NCI-H510A treated with DMSO at 0.1 percent for 48 hours (cell line): Measurements from ENCODE around the gene CNNM2.

Experiments
- DNase-seq: peaks from one replicate; lab custom pipeline; 2025; lab: John Stamatoyannopoulos, UW

CNNM2 gene

DNA sequence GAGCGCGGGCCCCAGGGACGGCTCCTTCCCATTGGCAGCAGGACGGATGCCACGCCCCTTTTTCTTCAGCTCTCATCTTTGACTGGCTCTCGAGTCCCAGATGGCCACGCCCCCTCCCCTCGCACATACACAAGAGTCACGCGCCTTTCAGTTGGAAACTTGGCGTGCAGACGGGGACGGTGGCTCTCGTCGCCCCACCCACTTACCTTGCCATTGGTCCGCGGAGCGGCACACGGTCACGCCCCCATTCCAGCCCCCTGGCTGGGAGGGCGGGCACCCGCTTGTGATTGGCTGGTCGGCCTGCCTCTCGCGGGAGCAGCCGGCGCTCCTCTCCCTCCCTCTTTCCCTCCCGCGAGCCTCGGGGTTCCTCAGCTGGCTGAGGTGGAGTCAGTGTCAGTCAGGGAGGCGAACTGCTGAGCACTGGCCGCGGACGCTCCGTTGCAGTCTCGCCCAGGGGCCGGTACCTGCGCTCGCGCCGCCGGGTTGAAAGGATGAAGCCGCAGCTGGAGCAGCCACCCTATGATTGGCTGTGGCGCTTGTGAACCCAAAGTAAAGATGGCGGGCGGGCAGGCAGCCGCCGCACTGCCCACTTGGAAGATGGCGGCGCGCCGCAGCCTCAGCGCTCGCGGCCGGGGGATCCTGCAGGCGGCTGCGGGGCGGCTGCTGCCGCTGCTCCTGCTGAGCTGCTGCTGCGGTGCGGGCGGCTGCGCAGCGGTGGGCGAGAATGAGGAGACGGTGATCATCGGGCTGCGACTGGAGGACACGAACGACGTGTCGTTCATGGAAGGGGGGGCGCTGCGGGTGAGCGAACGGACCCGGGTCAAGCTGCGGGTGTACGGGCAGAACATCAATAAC is at the start of gene CNNM2:
CNNM2 (plus strand) TSS at position 333 of the 855 bp plus-strand sequence; CDS start at position 520, 187 bp downstream.
- peak; percentile 99 for DNase-seq

GRCh38 chr10:102868911-102869257 is 49.2 kb upstream of the CNNM2 start:
- DNase-seq = peak; percentile 53

- DNase-seq = peak; percentile 53
Measured at GRCh38 chr10:102869258-102870198, 48.6 kb upstream of the CNNM2 start, which contains the start of gene AS3MT. Gene AS3MT (plus strand): TSS chr10:102869470. CDS start chr10:102869593, 123 bp downstream.

DNA sequence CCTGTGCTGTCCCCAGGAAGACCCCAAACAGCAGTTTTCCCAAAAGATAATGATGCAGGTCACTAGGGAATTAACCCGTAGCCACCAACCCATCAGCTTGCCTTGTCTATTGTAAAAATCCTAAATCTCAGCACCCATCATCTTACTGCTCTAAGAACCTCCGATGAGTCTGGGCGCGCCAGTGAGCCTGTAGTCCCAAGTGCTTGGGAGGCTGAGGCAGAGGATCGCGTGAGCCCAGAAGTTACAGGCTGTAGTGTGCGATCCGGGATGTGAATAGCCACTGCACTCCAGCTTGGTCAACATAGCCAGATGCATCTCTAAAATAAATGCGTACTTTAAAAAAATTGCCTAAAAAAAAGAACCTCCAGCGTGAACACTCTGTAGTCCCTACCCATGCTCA is 47.9 kb upstream of the CNNM2 start:
- DNase-seq = no peak

GRCh38 chr10:102872163-102872562 is 45.9 kb upstream of the CNNM2 start:
- DNase-seq = no peak

GRCh38 chr10:102876747-102877153 is 41.3 kb upstream of the CNNM2 start:
- no peak for DNase-seq

DNA sequence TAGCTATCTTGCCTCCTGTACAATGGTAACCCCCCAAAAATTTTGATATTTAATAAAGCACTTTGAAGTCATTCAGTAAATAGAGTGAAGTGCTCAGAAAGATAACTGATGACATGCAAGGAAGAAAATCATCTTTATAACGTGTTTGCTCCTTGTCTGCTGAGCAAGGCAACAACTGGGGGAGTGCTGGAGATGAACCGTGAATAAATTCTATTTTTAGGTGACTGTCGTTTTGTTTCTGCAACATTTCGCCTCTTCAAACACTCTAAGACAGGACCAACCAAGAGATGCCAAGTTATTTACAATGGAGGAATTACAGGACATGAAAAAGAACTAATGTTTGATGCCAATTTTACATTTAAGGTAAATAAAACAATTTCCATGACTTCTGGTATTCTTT is 39.5 kb upstream of the CNNM2 start:
- DNase-seq = no peak

DNA sequence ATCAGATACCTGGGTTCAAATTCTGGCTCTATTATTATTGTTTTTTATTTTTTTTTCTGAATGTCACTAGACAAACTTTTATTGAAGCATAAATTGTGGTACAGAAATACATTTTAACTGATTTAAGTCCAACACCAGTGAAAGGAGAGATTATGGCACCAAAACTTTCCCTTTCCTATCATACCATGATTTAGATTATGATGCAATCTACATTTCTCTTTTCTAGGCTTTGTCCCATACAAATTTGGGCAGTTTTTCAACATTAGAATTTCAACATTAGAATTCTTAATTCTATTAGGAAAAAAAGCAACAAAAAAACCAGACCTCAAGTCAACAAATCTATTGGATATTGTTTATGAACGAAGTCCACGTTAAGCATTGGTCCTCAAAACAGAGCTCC is 37.8 kb upstream of the CNNM2 start:
- DNase-seq = no peak

GRCh38 chr10:102888048-102888447 is 30.0 kb upstream of the CNNM2 start:
- no peak for DNase-seq

- no peak for DNase-seq
Measured at GRCh38 chr10:102894466-102895213, 23.5 kb upstream of the CNNM2 start.

DNA sequence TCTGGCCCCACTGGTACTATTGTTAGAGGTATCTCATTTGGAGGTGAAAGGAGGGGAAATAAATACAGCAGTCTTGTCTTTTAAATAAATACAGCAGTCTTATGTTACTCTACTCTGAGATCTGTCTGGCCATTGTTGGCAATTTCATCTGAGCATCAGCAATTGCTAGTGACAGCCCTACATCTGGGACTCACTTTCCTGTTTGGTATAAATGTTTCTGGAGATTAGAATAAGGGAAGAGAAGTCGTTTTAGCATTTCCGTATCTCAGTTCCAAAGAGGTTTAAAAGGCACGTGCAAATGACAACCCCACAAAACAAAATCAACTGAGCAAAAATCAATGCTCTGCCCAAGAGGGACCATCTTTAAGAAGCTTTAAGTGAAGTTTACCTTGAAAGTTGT is 18.1 kb upstream of the CNNM2 start:
- no peak for DNase-seq

DNA sequence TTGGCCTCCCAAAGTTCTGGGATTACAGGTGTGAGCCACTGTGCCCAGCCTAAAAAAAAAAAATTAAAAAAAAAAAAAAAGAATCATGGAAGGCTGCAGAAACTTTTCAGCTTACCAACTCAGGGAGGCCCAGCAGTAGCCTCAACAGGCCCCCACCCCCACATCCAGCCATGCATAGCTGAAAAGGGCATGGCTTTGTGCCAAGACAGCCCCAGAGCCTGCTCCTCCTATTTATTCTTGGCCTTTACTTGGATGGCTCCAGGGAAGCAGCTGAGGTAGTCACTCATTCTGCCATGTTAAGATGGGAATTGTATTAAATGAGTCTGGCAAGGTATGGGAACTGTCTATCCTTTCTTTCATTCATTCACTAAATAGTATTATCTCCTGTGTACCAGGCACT is 13.7 kb upstream of the CNNM2 start:
- DNase-seq = no peak

- peak; percentile 44 for DNase-seq
Measured at GRCh38 chr10:102906507-102906906, 11.6 kb upstream of the CNNM2 start.

GRCh38 chr10:102914781-102915180 is 3.3 kb upstream of the CNNM2 start:
- no peak for DNase-seq

DNA sequence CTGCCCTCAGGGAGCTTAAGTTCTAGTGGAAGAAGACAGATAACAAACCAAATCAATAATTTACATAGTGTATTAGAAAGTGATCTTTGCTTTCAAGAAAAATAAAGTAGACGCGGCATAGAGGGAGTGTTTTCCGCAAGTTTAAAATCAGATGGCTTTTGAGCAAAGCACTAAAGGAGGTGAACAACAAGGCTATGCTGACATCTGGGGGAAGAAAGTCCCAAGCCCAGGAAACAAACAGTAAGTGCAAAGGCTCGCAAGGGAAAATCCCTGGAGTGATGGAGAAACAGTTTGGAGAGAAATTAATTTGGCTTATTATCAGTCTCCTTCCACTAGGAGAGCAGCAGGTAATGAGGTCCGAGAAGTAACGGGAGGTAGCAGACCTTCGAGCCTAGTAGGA is 1.9 kb upstream of the CNNM2 start:
- no peak for DNase-seq

- DNase-seq = peak; percentile 86
Measured at GRCh38 chr10:102917314-102917961, 656 bp upstream of the CNNM2 start.

- DNase-seq = no peak
Measured at GRCh38 chr10:102918817-102919245, 737 bp downstream of the CNNM2 start.

GRCh38 chr10:102919246-102919959 is 1.3 kb downstream of the CNNM2 start:
- DNase-seq = peak; percentile 20

DNA sequence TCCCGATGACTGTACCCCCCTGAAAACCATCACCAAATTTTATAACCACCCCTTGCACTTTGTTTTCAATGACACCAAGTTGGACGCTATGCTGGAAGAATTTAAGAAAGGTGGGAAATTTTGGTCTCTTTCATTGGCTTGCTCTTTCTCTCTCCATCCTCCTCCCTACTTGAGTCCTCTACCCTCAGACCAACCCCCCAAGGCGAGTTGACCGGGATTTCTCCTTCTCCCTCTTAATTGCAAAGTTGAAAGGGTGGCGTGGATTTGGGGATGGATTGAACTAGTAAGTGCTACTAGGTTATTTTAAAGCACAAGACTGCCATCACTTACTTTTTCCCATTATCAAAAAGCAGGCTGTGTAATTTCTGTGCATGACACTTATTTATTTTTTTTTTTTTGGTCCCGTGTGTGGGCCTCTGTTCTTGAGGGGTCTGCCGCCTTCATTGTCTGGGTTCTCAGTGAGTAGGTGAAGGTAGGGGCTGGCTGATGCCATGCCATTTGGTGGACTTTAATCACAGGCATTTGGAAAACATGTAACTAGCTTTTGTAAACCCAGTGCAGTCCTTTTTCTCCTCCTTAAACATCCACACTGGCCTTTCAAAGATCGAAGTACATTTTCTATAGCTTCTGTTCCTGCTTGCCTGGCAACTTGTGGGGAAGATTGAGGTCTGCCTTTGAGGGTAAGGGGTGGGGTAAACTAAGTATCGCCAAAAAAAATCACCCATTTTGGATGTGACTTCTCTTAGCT is 2.1 kb downstream of the CNNM2 start:
- DNase-seq = no peak

DNA sequence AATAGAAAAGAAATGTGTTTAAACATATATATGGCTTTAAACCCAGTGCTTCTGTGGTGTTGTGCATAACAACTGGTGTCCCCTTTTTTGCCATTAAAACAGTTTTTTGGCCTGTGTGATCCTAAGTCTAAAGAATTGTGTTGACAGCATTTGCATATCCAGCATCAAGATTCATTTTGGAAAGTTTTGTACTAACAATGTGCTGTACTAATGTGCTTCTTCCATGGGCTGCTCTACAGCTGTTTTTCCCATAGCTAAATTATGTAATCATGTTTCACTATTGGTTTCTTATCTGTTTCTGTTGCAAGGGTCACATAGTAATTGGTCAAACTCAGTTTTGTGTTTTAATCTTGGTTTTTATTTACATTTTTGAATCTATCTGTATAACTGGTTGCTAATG is 5.5 kb downstream of the CNNM2 start:
- DNase-seq = no peak
